ENCODE results near the gene FAM210A. TPM values are rescaled to one million over a fixed set of nuclear protein-coding genes. Genes with fewer than 3 reads are reported as not detected.
"Not testable (repeated sequence)": the region's sequence is repeated elsewhere in the genome, so short reads cannot be mapped to it uniquely, and the experiment has no call there.

Gene FAM210A
- 20.8 and 31.7 TPM in 2 replicates for total RNA-seq
- polyA plus RNA-seq (2012), result 15.6 TPM

- DNase-seq (ENCODE audit: low read depth), result peak; percentile 97
Observed at GRCh38 chr18:13726232-13726971, at the start of gene FAM210A, which contains the start of gene RNMT. FAM210A (minus strand) TSS chr18:13726558; CDS start chr18:13682077, 44,481 bp downstream. RNMT (plus strand) TSS chr18:13726673; CDS start chr18:13731518, 4,845 bp downstream.

- no peak for DNase-seq (ENCODE audit: low read depth)
Observed at GRCh38 chr18:13775058-13775457, 48.7 kb upstream of the FAM210A start.

- DNase-seq (ENCODE audit: low read depth), result no peak
Observed at GRCh38 chr18:13762690-13763439, 36.5 kb upstream of the FAM210A start.

- peak; percentile 41 for DNase-seq (ENCODE audit: low read depth)
Observed at GRCh38 chr18:13760047-13760446, 33.7 kb upstream of the FAM210A start.

- DNase-seq (ENCODE audit: low read depth), result no peak
Observed at GRCh38 chr18:13758622-13759021, 32.3 kb upstream of the FAM210A start.

- DNase-seq (ENCODE audit: low read depth), result no peak
Observed at GRCh38 chr18:13756671-13757070, 30.3 kb upstream of the FAM210A start.

GRCh38 chr18:13756261-13756660 is 29.9 kb upstream of the FAM210A start:
- DNase-seq (ENCODE audit: low read depth), result no peak

GRCh38 chr18:13751599-13751998 is 25.2 kb upstream of the FAM210A start:
- not testable (repeated sequence) for DNase-seq (ENCODE audit: low read depth)

- DNase-seq (ENCODE audit: low read depth), result no peak
Observed at GRCh38 chr18:13746633-13747032, 20.3 kb upstream of the FAM210A start.

GRCh38 chr18:13745696-13746095 is 19.3 kb upstream of the FAM210A start:
- no peak for DNase-seq (ENCODE audit: low read depth)

- peak; percentile 50 for DNase-seq (ENCODE audit: low read depth)
Observed at GRCh38 chr18:13735681-13736080, 9.3 kb upstream of the FAM210A start.

- no peak for DNase-seq (ENCODE audit: low read depth)
Observed at GRCh38 chr18:13730481-13730880, 4.1 kb upstream of the FAM210A start.

GRCh38 chr18:13726972-13727331 is 594 bp upstream of the FAM210A start:
- DNase-seq (ENCODE audit: low read depth), result no peak

GRCh38 chr18:13725566-13726231 is 659 bp downstream of the FAM210A start:
- no peak for DNase-seq (ENCODE audit: low read depth)

GRCh38 chr18:13720847-13721246 is 5.5 kb downstream of the FAM210A start:
- DNase-seq (ENCODE audit: low read depth), result no peak

GRCh38 chr18:13720123-13720522 is 6.2 kb downstream of the FAM210A start:
- no peak for DNase-seq (ENCODE audit: low read depth)

GRCh38 chr18:13716916-13717315 is 9.4 kb downstream of the FAM210A start:
- DNase-seq (ENCODE audit: low read depth), result no peak

- no peak for DNase-seq (ENCODE audit: low read depth)
Observed at GRCh38 chr18:13715330-13715729, 11.0 kb downstream of the FAM210A start.

GRCh38 chr18:13713455-13714055 is 12.8 kb downstream of the FAM210A start:
- no peak for DNase-seq (ENCODE audit: low read depth)

GRCh38 chr18:13712400-13713131 is 13.8 kb downstream of the FAM210A start:
- DNase-seq (ENCODE audit: low read depth), result no peak

GRCh38 chr18:13710414-13710831 is 15.9 kb downstream of the FAM210A start:
- DNase-seq (ENCODE audit: low read depth), result peak; percentile 17
